SJCRH30 (cell line): ENCODE data around the gene GOSR2. TPM values are rescaled to one million over a fixed set of nuclear protein-coding genes. Genes with fewer than 3 reads are reported as not detected.

Source experiments
- DNase-seq, 2 experiments: peaks; one replicate each; pipeline ENCODE4 v3.0.0-alpha.2; 2015 to 2020
- H3K27ac ChIP-seq: fragments of 250-450 bp; sonication (Bioruptor Pico); 2 replicates; pipeline ENCODE4 v1.5.1; 2020; ENCODE audit warnings: mild to moderate bottlenecking, moderate library complexity
- H3K27me3 ChIP-seq: fragments of 250-450 bp; sonication (Bioruptor Pico); 2 replicates; pipeline ENCODE4 v1.5.1; 2020; ENCODE audit warnings: mild to moderate bottlenecking, moderate library complexity
- H3K36me3 ChIP-seq: fragments of 250-450 bp; sonication (Bioruptor Pico); 2 replicates; pipeline ENCODE4 v1.5.1; 2020; ENCODE audit warnings: mild to moderate bottlenecking, moderate library complexity
- H3K4me1 ChIP-seq: fragments of 250-450 bp; sonication (Bioruptor Pico); 2 replicates; pipeline ENCODE4 v1.5.1; 2020; ENCODE audit warnings: mild to moderate bottlenecking, moderate library complexity
- H3K4me3 ChIP-seq: fragments of 250-450 bp; sonication (Bioruptor Pico); 2 replicates; pipeline ENCODE4 v1.5.1; 2020; ENCODE audit warnings: mild to moderate bottlenecking, moderate library complexity
- H3K9me3 ChIP-seq: fragments of 250-450 bp; sonication (Bioruptor Pico); replicated peaks from 2 replicates; pipeline ENCODE4 v1.5.1; 2020; ENCODE audit warnings: mild to moderate bottlenecking, moderate library complexity
- total RNA-seq: library from RNA; depleted of rRNA; stranded (reverse); fragments of >200 nt; shearing (Covaris generic); gene quantifications from 2 replicates; pipeline ENCODE4 v1.2.3, GENCODE V29; 2014

GOSR2 gene
- total RNA-seq, 1 experiment from 2014 or later: 48.9 TPM

DNA sequence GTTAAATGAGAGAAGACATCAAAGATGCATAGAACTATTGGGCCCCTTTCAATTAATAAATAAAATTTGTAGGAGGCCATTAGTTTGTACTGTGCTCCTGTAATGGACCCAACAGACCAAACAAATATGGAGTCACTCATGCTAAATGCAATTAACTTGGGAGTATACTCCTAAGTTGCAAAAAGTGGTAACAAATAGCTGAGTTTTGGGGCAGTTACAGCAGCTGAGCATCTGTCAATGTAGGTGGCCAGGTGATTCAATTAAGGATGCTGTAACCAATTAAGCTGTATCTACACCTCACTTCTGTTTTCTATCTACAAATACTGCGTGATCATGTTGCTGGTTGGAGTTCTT lies 36.7 kb upstream of the GOSR2 start:
- no peaks in the 10 kb centered on the region for H3K4me1 ChIP-seq
- DNase-seq: no peak
- H3K27me3 ChIP-seq: peaks cover 26% of the 10 kb centered on the region
- H3K27ac ChIP-seq: no peak overlapping the region
- no peaks in the 10 kb centered on the region for H3K9me3 ChIP-seq
- no peak overlapping the region for H3K4me3 ChIP-seq
- no peaks in the 10 kb centered on the region for H3K36me3 ChIP-seq

DNA sequence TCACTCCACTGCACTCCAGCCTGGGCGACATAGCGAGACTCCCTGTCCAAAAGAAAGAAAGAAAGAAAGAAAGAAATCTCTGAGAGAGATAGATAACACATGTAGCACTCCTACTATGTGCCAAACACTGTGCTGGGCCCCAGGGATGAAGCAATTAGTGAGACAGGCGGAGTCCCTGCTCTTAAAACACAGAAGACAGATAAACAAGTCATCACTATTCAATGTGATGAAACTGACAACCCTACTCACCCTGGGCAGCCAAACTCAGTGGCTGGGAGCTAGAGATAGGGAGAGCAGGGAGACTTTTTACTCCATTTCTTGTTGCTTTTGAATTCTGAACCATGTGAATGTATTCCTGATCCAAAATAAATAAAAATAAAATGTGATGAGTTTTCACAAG lies 35.2 kb upstream of the GOSR2 start:
- no peak overlapping the region for H3K4me3 ChIP-seq
- H3K27me3 ChIP-seq: peaks cover 31% of the 10 kb centered on the region
- no peak for DNase-seq
- H3K27ac ChIP-seq: no peak overlapping the region
- H3K36me3 ChIP-seq: no peaks in the 10 kb centered on the region
- no peaks in the 10 kb centered on the region for H3K4me1 ChIP-seq
- no peaks in the 10 kb centered on the region for H3K9me3 ChIP-seq

GRCh38 chr17:46888727-46889126 lies 34.2 kb upstream of the GOSR2 start:
- Histone ChIP-seq H3K9me3 (no peaks in the 10 kb centered on the region), H3K4me3 (no peak overlapping the region), H3K27me3 (peaks cover 30% of the 10 kb centered on the region), H3K36me3 (no peaks in the 10 kb centered on the region), H3K4me1 (no peaks in the 10 kb centered on the region), H3K27ac (no peak overlapping the region)
- DNase-seq: no peak

DNA sequence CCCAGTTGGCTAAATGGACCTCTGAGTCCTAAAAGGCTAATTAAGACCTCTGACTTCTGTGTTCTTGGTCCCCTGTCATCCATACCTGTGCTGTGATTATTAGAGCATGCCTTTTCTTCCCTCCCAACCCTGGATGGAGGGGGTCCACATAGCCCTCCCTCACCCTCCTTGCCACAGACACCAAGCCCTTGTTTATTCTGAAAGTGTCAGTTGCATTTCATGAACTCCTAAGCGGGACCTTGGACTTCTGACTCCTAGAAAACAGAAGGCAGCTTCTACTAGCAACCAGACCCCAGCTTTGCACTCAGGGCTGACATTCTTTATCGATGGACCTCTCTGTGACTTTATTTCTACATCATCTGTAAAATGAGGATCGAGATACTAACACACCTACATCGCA lies 33.4 kb upstream of the GOSR2 start:
- Histone ChIP-seq H3K9me3 (no peaks in the 10 kb centered on the region), H3K36me3 (no peaks in the 10 kb centered on the region), H3K4me1 (no peaks in the 10 kb centered on the region), H3K4me3 (no peak overlapping the region), H3K27me3 (peaks cover 27% of the 10 kb centered on the region), H3K27ac (no peak overlapping the region)
- DNase-seq: no peak

- Histone ChIP-seq H3K36me3 (no peaks in the 10 kb centered on the region), H3K4me3 (no peak overlapping the region), H3K27me3 (peaks cover 27% of the 10 kb centered on the region), H3K4me1 (no peaks in the 10 kb centered on the region), H3K27ac (no peak overlapping the region), H3K9me3 (no peaks in the 10 kb centered on the region)
- no peak for DNase-seq
Observed at GRCh38 chr17:46889992-46890564, 32.9 kb upstream of the GOSR2 start.

- Histone ChIP-seq H3K4me3 (no peak overlapping the region), H3K27me3 (peaks cover 27% of the 10 kb centered on the region), H3K9me3 (no peaks in the 10 kb centered on the region), H3K4me1 (no peaks in the 10 kb centered on the region), H3K36me3 (no peaks in the 10 kb centered on the region), H3K27ac (no peak overlapping the region)
- DNase-seq: no peak
Observed at GRCh38 chr17:46890638-46891037, 32.3 kb upstream of the GOSR2 start.

- DNase-seq: no peak
- Histone ChIP-seq H3K9me3 (no peaks in the 10 kb centered on the region), H3K27ac (no peak overlapping the region), H3K4me3 (no peak overlapping the region), H3K4me1 (no peaks in the 10 kb centered on the region), H3K27me3 (peaks cover 17% of the 10 kb centered on the region; the same call in 1 of the 2 replicates), H3K36me3 (no peaks in the 10 kb centered on the region)
Observed at GRCh38 chr17:46892192-46892703, 30.7 kb upstream of the GOSR2 start.

- H3K27me3 ChIP-seq: peaks cover 12% of the 10 kb centered on the region; the same call in 1 of the 2 replicates
- H3K27ac ChIP-seq: no peak overlapping the region
- peaks cover 5% of the 10 kb centered on the region for H3K9me3 ChIP-seq
- H3K4me3 ChIP-seq: no peak overlapping the region
- no peak for DNase-seq
- no peaks in the 10 kb centered on the region for H3K36me3 ChIP-seq
- no peaks in the 10 kb centered on the region for H3K4me1 ChIP-seq
Observed at GRCh38 chr17:46894024-46894423, 28.9 kb upstream of the GOSR2 start.

DNA sequence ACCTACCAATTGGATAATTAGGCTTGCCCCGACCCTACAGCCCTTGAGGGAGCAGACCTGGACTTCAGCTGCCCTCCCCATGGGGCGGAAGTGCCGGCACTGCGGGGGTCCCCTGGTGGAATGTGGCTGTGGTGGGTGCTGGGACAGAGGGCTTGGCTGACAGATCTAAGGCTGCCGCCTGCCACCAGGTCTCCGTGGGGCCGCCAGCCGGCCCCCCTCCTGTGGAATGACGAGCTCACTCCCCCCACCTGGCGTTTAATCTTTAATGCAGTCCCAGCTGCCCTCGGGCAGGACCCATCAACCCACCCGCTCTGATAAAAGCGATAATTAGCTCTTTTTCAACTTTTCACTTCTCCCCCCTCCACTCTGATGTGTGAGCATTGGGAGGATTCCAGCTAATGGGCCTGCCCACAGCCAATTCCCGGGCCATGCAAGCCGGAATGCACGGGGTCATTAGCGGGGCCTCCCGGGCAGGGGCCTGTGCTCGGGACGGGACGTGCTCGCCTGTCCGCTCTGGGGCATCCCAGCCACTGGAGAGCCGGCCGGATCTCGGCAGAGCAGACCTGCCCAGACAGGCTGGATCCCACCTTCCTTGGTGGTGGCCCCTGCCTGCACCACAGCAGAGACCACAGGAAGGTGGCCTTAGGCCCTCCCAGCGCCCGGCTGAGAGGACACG lies 28.3 kb upstream of the GOSR2 start:
- no peak for DNase-seq
- no peaks in the 10 kb centered on the region for H3K4me1 ChIP-seq
- no peaks in the 10 kb centered on the region for H3K36me3 ChIP-seq
- H3K27me3 ChIP-seq: peaks cover 12% of the 10 kb centered on the region; the same call in 1 of the 2 replicates
- peaks cover 5% of the 10 kb centered on the region for H3K9me3 ChIP-seq
- no peak overlapping the region for H3K4me3 ChIP-seq
- no peak overlapping the region for H3K27ac ChIP-seq

DNA sequence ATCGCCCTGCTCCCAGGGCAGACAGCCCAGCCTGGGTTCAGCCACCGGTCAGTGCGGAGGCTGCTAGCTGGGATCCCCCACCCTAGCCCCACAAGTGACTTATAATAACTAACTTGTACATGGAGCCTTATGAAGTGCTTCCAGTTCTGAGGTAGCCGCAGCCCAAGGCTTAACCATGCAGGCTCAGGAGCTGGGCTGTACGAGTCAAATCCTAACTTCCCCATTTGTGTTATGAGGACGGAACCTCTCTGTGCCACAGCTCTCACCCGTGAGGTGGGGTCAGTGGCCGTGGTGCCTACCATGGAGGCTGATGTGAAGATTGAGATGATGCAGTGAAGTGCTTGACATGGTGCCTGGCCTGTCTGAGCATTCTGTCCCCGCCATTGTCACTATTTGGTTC lies 27.8 kb upstream of the GOSR2 start:
- peaks cover 5% of the 10 kb centered on the region for H3K9me3 ChIP-seq
- no peaks in the 10 kb centered on the region for H3K36me3 ChIP-seq
- peaks cover 8% of the 10 kb centered on the region; the same call in 1 of the 2 replicates for H3K27me3 ChIP-seq
- no peaks in the 10 kb centered on the region for H3K4me1 ChIP-seq
- DNase-seq: no peak
- H3K27ac ChIP-seq: no peak overlapping the region
- H3K4me3 ChIP-seq: no peak overlapping the region

- Histone ChIP-seq H3K4me1 (no peaks in the 10 kb centered on the region), H3K4me3 (no peak overlapping the region), H3K27ac (no peak overlapping the region), H3K9me3 (peaks cover 5% of the 10 kb centered on the region), H3K36me3 (no peaks in the 10 kb centered on the region), H3K27me3 (peaks cover 4% of the 10 kb centered on the region; the same call in 1 of the 2 replicates)
- DNase-seq: no peak
Observed at GRCh38 chr17:46896991-46897390, 26.0 kb upstream of the GOSR2 start.

DNA sequence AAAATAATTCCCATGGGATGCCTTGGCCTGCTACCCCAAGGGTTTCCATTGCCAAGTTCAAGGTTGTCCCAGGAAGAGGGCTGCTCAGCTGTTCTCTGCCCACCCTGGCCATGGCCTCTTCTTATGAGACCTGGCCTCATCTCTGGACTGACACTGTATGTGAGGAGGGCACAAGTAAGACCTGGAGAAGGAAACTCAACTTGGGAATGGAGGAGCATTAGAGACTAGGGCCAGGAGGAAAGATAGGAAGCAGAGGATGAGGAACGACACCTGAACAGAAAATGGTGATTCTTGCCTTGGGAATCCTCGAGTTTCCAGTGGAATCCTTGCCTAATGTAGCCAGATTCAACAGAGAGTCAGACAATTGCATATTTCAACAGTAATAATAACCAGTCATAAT lies 24.6 kb upstream of the GOSR2 start:
- Histone ChIP-seq H3K27ac (no peak overlapping the region), H3K36me3 (no peaks in the 10 kb centered on the region), H3K4me3 (no peak overlapping the region), H3K4me1 (no peaks in the 10 kb centered on the region), H3K27me3 (no peaks in the 10 kb centered on the region; the same call in none of the 2 replicates), H3K9me3 (peaks cover 5% of the 10 kb centered on the region)
- no peak for DNase-seq

DNA sequence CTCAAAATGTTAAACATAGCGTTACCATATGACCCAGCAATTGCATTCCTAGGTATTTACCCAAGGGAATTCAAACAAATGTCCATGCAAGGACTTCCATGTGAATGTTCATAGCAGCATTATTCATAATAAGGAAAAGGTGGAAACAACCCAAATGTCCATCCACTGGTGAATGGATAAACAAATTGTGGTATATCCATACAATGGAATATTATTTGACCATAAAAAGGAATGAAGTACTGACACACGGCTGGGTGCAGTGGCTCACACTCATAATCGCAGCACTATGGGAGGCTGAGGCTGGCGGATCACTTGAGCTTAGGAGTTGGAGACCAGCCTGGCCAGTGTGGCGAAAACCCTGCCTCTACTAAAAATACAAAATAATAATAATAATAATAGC lies 24.1 kb upstream of the GOSR2 start:
- H3K27me3 ChIP-seq: no peaks in the 10 kb centered on the region; the same call in none of the 2 replicates
- H3K4me1 ChIP-seq: no peaks in the 10 kb centered on the region
- H3K36me3 ChIP-seq: no peaks in the 10 kb centered on the region
- no peak for DNase-seq
- H3K27ac ChIP-seq: no peak overlapping the region
- H3K4me3 ChIP-seq: no peak overlapping the region
- peaks cover 5% of the 10 kb centered on the region for H3K9me3 ChIP-seq

DNA sequence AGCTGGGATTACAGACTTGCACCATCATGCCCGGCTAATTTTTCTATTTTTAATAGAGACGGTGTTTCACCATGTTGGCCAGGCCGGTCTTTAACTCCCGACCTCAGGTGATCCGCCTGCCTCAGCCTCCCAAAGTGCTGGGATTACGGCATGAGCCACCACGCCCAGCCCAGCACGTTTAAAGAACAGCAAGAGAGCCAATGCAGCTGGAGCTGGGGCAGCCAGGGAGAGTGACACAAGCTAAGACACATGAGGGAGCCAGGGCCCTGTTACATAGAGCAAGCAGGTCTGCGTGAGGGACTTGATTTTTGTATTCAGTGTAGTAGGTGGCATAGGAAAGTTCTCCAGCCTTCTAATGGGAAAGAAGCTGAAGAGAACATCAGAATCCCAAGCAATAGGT lies 21.7 kb upstream of the GOSR2 start:
- DNase-seq: no peak
- Histone ChIP-seq H3K36me3 (no peaks in the 10 kb centered on the region), H3K27ac (no peak overlapping the region), H3K4me3 (no peak overlapping the region), H3K4me1 (no peaks in the 10 kb centered on the region), H3K9me3 (peaks cover 5% of the 10 kb centered on the region), H3K27me3 (no peaks in the 10 kb centered on the region; the same call in 1 of the 2 replicates)

GRCh38 chr17:46903762-46904672 lies 18.9 kb upstream of the GOSR2 start:
- Histone ChIP-seq H3K4me1 (no peaks in the 10 kb centered on the region), H3K27ac (no peak overlapping the region), H3K9me3 (no peaks in the 10 kb centered on the region; the same call in 1 of the 2 replicates), H3K27me3 (peaks cover 4% of the 10 kb centered on the region; the same call in 1 of the 2 replicates), H3K4me3 (no peak overlapping the region), H3K36me3 (no peaks in the 10 kb centered on the region)
- DNase-seq: no peak
